GM12801 (cell line): ENCODE data around the gene RAB32.

ENCODE experiments used
- TF ChIP-seq, protein P1 (sequence below): IDR thresholded peaks from one replicate; pipeline ENCODE4 v1.5.1; 2011; ENCODE audit warnings: control low read depth; ENCODE audit not compliant: insufficient read length; ENCODE audit errors: extremely low read depth

RAB32 gene

DNA sequence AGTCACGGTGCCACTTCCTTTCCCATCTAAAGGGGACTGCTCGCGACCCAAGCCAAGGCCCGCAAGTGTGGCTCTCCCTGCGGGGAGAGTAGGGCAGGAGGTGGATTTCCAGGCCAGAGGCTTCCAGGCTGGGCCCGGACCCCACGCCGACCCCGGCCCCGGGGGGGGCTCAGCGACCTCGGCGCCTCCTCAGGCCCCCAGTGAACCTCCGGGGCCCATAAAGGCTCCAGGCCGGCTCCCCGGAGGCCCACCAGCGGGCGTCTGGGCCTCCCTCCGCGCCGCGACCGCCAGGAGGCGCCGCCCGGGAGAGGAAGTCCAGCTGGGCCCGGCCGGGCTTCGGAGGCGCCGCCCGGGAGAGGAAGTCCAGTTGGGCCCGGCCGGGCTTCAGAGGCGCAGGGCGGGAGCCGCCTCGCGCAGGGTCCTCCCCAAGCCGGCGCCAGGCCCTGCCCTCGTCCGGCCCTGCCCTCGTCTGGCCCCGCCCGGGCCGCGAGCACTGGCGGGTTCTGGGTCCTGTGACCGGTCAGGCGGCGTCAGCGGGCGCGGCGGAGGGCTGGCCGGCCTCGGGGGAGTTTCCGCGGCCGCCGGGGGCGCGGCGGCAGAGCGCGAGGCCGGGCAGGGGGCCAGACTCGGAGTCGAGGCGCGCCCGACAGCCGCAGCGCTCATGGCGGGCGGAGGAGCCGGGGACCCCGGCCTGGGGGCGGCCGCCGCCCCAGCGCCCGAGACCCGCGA lies at the start of gene RAB32:
Gene RAB32, plus strand, starts transcription at position 623 of the 729 bp plus-strand sequence. Its CDS starts 39 bp downstream, at position 662.
- TF ChIP-seq, protein P1, sequence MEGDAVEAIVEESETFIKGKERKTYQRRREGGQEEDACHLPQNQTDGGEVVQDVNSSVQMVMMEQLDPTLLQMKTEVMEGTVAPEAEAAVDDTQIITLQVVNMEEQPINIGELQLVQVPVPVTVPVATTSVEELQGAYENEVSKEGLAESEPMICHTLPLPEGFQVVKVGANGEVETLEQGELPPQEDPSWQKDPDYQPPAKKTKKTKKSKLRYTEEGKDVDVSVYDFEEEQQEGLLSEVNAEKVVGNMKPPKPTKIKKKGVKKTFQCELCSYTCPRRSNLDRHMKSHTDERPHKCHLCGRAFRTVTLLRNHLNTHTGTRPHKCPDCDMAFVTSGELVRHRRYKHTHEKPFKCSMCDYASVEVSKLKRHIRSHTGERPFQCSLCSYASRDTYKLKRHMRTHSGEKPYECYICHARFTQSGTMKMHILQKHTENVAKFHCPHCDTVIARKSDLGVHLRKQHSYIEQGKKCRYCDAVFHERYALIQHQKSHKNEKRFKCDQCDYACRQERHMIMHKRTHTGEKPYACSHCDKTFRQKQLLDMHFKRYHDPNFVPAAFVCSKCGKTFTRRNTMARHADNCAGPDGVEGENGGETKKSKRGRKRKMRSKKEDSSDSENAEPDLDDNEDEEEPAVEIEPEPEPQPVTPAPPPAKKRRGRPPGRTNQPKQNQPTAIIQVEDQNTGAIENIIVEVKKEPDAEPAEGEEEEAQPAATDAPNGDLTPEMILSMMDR, result no peak

DNA sequence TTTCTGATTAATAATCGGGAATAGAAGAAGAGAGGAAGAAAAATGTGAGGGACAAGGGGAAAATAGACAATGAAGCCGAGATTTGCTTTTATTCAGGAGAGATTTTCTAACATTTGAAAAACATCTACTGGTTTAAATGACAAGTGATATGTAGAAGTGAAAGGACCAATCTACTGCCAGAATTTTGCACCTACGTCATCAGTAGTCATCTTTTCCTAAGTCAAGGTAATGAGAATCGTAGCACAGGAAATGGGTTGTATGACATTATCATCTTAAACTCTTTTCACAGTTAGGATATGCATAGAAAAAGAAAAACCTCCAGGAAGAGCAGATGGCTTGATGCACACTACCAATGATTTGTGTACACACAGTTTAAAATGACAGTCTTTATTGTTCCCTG lies 45.3 kb upstream of the RAB32 start:
- TF ChIP-seq, protein P1, result no peak

GRCh38 chr6:146503096-146503495 lies 40.5 kb upstream of the RAB32 start:
- TF ChIP-seq, protein P1, result no peak

DNA sequence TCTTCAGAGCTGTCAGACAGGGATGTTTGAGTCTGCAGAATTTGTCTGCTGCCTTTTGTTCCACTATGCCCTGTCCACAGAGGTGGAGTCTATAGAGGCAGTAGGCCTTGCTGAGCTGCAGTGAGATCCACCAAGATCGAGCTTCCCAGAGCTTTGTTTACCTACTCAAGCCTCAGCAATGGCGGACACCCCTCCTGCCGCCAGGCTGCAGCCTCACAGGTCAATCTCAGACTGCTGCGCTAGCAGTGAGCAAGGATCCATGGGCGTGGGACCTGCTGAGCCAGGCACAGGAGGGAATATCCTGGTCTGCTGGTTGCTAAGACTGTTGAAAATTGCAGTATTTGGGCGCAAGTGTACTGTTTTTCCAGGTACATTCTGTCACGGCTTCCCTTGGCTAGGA lies 28.4 kb upstream of the RAB32 start:
- TF ChIP-seq, protein P1, result no peak

DNA sequence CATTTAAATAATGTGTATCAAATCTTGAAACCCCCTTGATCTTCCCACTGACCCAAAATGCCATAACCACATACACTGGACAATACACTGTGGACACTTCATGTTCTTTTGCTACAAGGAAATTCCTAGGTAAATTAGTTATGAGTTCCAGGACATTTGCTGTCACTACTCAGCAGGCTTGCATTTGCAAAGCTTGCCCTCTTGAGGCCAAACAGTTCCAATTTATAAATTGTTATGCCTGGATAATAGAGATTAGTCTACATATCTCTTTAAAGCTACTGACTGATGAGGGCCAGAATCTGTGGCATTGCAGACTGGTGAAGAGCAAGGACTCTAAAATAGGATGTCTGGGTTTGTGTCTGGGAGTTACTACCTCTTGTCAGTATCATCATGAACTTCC lies 17.4 kb upstream of the RAB32 start:
- TF ChIP-seq, protein P1, result no peak

GRCh38 chr6:146532702-146533101 lies 10.9 kb upstream of the RAB32 start:
- TF ChIP-seq, protein P1, result no peak

DNA sequence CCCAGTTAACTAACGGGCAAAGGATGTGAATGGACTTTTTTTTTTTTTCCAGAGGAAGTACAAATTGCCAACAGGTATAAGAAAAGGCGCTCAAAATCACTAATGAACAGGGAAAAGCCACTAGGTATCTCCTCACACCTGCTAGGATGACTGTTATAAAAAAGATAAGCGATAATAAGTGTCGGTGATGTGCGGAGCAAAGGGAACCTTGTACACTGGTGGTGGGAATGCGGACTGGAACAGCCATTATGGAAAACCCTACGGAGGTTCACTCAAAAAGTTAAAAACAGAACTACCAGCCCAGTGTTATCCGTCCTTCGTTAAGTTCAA lies 787 bp upstream of the RAB32 start:
- TF ChIP-seq, protein P1, result no peak
